ENCODE results near the gene PAPOLB. TPM values are rescaled to one million over a fixed set of nuclear protein-coding genes. Genes with fewer than 3 reads are reported as not detected.

Gene PAPOLB
- total RNA-seq, 4 donors from 2014 or later, result 0.10 TPM; not detected in 3

- Histone ChIP-seq H3K4me3 (no peak overlapping the region), H3K27ac (no peak overlapping the region), H3K4me1 (no peaks in the 10 kb centered on the region), H3K9me3 (no peaks in the 10 kb centered on the region), H3K36me3 (no peaks in the 10 kb centered on the region), H3K27me3 (no peaks in the 10 kb centered on the region)
- ATAC-seq (no peak), DNase-seq (no peak)
- TF ChIP-seq, protein P1, sequence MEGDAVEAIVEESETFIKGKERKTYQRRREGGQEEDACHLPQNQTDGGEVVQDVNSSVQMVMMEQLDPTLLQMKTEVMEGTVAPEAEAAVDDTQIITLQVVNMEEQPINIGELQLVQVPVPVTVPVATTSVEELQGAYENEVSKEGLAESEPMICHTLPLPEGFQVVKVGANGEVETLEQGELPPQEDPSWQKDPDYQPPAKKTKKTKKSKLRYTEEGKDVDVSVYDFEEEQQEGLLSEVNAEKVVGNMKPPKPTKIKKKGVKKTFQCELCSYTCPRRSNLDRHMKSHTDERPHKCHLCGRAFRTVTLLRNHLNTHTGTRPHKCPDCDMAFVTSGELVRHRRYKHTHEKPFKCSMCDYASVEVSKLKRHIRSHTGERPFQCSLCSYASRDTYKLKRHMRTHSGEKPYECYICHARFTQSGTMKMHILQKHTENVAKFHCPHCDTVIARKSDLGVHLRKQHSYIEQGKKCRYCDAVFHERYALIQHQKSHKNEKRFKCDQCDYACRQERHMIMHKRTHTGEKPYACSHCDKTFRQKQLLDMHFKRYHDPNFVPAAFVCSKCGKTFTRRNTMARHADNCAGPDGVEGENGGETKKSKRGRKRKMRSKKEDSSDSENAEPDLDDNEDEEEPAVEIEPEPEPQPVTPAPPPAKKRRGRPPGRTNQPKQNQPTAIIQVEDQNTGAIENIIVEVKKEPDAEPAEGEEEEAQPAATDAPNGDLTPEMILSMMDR (IDR thresholded peaks at IDR 0.05 in 4 of 5, conservative IDR thresholded peaks at IDR 0.05 in 1 of 5), result peak in 1 of 5 experiments; percentile 11
- no peak for TF ChIP-seq POLR2A (IDR thresholded peaks at IDR 0.05)
- intact Hi-C loops (cut with DNase I; ENCODE audit: low total_unique reads), result loop anchor here (2.0 kb wide), 1 partner anchor 33 kb away; the partner anchor contains the start of gene RADIL
- in situ Hi-C loops (cut with MboI; ENCODE audit: low sequenced_read_pairs in 4 of 4), result no loop called here
Measured at GRCh38 chr7:4849390-4849789, 12.4 kb downstream of the PAPOLB start.

GRCh38 chr7:4845740-4846142 lies 16.1 kb downstream of the PAPOLB start:
- no peak overlapping the region for H3K4me3 ChIP-seq
- H3K27ac ChIP-seq, result no peak overlapping the region
- no peak for DNase-seq
- no peaks in the 10 kb centered on the region for H3K27me3 ChIP-seq
- no peak for ATAC-seq
- TF ChIP-seq, protein P1 (IDR thresholded peaks at IDR 0.05 in 4 of 5, conservative IDR thresholded peaks at IDR 0.05 in 1 of 5), result no peak
- no peak for TF ChIP-seq POLR2A (IDR thresholded peaks at IDR 0.05)
- in situ Hi-C loops (cut with MboI; ENCODE audit: low sequenced_read_pairs in 4 of 4) (no loop called here), intact Hi-C loops (cut with DNase I; ENCODE audit: low total_unique reads) (no loop called here)
- H3K4me1 ChIP-seq, result no peaks in the 10 kb centered on the region
- no peaks in the 10 kb centered on the region for H3K36me3 ChIP-seq
- no peaks in the 10 kb centered on the region for H3K9me3 ChIP-seq

DNA sequence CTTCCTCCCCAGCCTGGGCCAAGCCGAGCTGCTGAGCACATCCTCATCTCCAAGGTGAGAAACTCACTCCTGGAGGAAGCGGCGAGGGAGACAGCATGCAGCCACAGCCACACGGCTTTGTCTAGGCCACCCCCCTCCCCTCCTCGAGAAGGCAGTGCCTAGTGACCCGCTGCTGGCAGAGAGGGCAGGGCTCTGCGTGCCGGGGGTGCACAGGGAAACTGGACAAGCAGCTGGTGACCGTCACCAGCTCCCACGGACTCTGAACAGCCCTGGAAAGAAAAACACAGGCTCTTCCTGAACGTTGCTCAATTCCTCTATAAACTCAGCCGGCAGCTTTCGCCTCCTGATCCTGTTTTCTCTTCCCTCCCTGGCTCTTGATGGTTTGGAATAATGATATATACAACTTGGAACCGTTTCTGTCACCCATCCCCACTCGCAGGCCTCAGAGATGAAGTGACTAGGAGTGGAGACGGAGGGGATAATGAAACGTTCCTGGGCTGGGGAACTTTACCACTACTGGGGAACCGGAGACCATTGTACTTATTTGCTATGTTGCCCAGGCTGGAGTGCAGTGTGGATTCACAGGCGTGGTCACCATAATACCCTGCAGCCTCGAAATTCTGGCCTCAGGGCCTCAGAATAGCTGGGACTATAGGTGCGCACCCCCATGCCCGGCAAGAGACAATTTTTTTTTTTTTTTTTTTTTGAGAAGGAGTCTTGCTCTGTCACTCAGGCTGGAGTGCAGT lies 19.3 kb downstream of the PAPOLB start:
- Histone ChIP-seq H3K4me1 (no peaks in the 10 kb centered on the region), H3K27ac (no peak overlapping the region)
- in situ Hi-C loops (cut with MboI; ENCODE audit: low sequenced_read_pairs in 4 of 4), result no loop called here

DNA sequence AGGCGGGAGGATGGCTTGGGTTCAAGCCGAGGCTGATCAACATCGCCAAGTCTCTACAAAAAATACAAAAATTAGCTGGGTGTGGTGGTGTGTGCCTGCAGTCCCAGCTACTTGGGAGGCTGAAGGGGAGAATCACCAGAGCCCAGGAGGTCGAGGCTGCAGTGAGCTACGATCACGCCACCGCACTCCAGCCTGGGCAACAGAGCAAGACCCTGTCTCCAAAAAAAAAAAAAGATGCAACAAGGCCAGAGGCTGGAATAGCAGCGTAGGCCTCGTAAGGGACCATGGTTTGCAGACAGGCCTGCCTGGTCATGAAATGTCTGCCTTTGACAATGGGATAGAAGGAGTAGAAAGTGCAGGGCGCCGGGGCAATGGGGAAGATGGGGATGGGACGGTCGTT lies 20.0 kb downstream of the PAPOLB start:
- no peak for TF ChIP-seq POLR2A (IDR thresholded peaks at IDR 0.05)
- TF ChIP-seq, protein P1 (IDR thresholded peaks at IDR 0.05 in 4 of 5, conservative IDR thresholded peaks at IDR 0.05 in 1 of 5), result no peak
- H3K4me1 ChIP-seq, result no peaks in the 10 kb centered on the region
- H3K9me3 ChIP-seq, result no peaks in the 10 kb centered on the region
- no peaks in the 10 kb centered on the region for H3K27me3 ChIP-seq
- H3K4me3 ChIP-seq, result no peak overlapping the region
- intact Hi-C loops (cut with DNase I; ENCODE audit: low total_unique reads) (no loop called here), in situ Hi-C loops (cut with MboI; ENCODE audit: low sequenced_read_pairs in 4 of 4) (no loop called here)
- no peaks in the 10 kb centered on the region for H3K36me3 ChIP-seq
- H3K27ac ChIP-seq, result no peak overlapping the region
- DNase-seq (no peak), ATAC-seq (no peak)

More for the DNA sequence above, 19.3 kb downstream of the PAPOLB start:
- H3K36me3 ChIP-seq, result no peaks in the 10 kb centered on the region
- H3K27me3 ChIP-seq, result no peaks in the 10 kb centered on the region
- no peak overlapping the region for H3K4me3 ChIP-seq
- intact Hi-C loops (cut with DNase I; ENCODE audit: low total_unique reads), result no loop called here
- no peak for ATAC-seq
- DNase-seq, result no peak
- H3K9me3 ChIP-seq, result no peaks in the 10 kb centered on the region
- TF ChIP-seq, protein P1 (IDR thresholded peaks at IDR 0.05 in 4 of 5, conservative IDR thresholded peaks at IDR 0.05 in 1 of 5), result no peak
